Measurements from ENCODE around the gene KANK2. TPM values are rescaled to one million over a fixed set of nuclear protein-coding genes. Genes with fewer than 3 reads are reported as not detected.
"Not testable (repeated sequence)": the region's sequence is repeated elsewhere in the genome, so short reads cannot be mapped to it uniquely, and the experiment has no call there.

Gene KANK2
- polyA plus RNA-seq, 1 of the 3 experiments (the other 2 are of a cell fraction) = 92.4 TPM

GRCh38 chr19:11123114-11123513 lies 74.2 kb downstream of the KANK2 start:
- CTCF ChIA-PET = interaction anchor here (1.1 to 1.3 kb wide), 2 partner anchors 15 to 87 kb away, joined by 3 to 4 read pairs; no protein-coding TSS in a partner anchor

GRCh38 chr19:11121963-11122362 lies 75.4 kb downstream of the KANK2 start:
- DNase-seq; H3F3A ChIP-seq (replicated peaks; ENCODE audit: insufficient read depth); POLR2A ChIA-PET; H4K20me1 ChIP-seq (ENCODE audit: insufficient read depth); H3K4me1 ChIP-seq (ENCODE audit: control insufficient read depth in 1 of 2, insufficient read depth in 2 of 2, low read depth in 1 of 2, low read length in 1 of 2); H3K4me2 ChIP-seq; H3K9me2 ChIP-seq; H3K9me3 ChIP-seq; H3K27me3 ChIP-seq (ENCODE audit: insufficient read depth); H2AFZ ChIP-seq (ENCODE audit: low read depth); H3K9ac ChIP-seq; H3K79me2 ChIP-seq (ENCODE audit: insufficient read depth); H3K27ac ChIP-seq (ENCODE audit: low read depth in 2 of 2, low read length in 1 of 2); H3K4me3 ChIP-seq (ENCODE audit: low read depth in 2 of 2, low read length in 1 of 2): not testable (repeated sequence)
- peaks cover 14 to 39% of the 10 kb centered on the region in 2 experiments for H3K36me3 ChIP-seq (replicated peaks in 1 of 2; ENCODE audit: control insufficient read depth in 1 of 2, insufficient read depth in 2 of 2, low read length in 1 of 2)
- 92% methylated on average over 17 of the region's 17 CpGs for WGBS (ENCODE audit: low lambda C conversion rate)
- CTCF ChIA-PET = interaction anchor here (1.2 to 1.8 kb wide), 2 partner anchors 9 to 16 kb away, joined by 3 to 9 read pairs; no protein-coding TSS in a partner anchor

More at GRCh38 chr19:11123114-11123513, 74.2 kb downstream of the KANK2 start:
- Histone ChIP-seq H3K36me3 (replicated peaks in 1 of 2; ENCODE audit: control insufficient read depth in 1 of 2, insufficient read depth in 2 of 2, low read length in 1 of 2) (peaks cover 14 to 39% of the 10 kb centered on the region in 2 experiments), H3F3A (replicated peaks; ENCODE audit: insufficient read depth) (peaks cover 8% of the 10 kb centered on the region), H3K9me3 (no peaks in the 10 kb centered on the region), H3K4me1 (ENCODE audit: control insufficient read depth in 1 of 2, insufficient read depth in 2 of 2, low read depth in 1 of 2, low read length in 1 of 2) (no peaks in the 10 kb centered on the region), H3K79me2 (ENCODE audit: insufficient read depth) (no peaks in the 10 kb centered on the region), H3K27me3 (ENCODE audit: insufficient read depth) (no peaks in the 10 kb centered on the region), H3K4me3 (ENCODE audit: low read depth in 2 of 2, low read length in 1 of 2) (no peak overlapping the region), H3K4me2 (no peak overlapping the region), H3K9me2 (no peaks in the 10 kb centered on the region), H3K9ac (no peak overlapping the region), H2AFZ (ENCODE audit: low read depth) (no peak overlapping the region), H4K20me1 (ENCODE audit: insufficient read depth) (no peaks in the 10 kb centered on the region), H3K27ac (ENCODE audit: low read depth in 2 of 2, low read length in 1 of 2) (no peak overlapping the region)
- POLR2A ChIA-PET = interaction anchor here (0.6 kb wide), 1 partner anchor 76 kb away, joined by 3 read pairs; no protein-coding TSS in a partner anchor
- WGBS (ENCODE audit: low lambda C conversion rate) = 83% methylated on average over 12 of the region's 13 CpGs
- TF ChIP-seq MAX (IDR thresholded peaks at IDR 0.05; ENCODE audit: low read depth) (no peak), RFX5 (IDR thresholded peaks at IDR 0.05; ENCODE audit: low read length) (no peak), RAD21 (IDR thresholded peaks at IDR 0.05; ENCODE audit: low read length) (no peak), SMC3 (IDR thresholded peaks at IDR 0.05; ENCODE audit: low read depth, low read length) (no peak), RXRA (IDR thresholded peaks at IDR 0.05; ENCODE audit: borderline replicate concordance, low read depth) (no peak), TCF12 (IDR thresholded peaks at IDR 0.05) (no peak), FOSL2 (IDR thresholded peaks at IDR 0.05; ENCODE audit: borderline replicate concordance, low read depth) (no peak), CHD2 (IDR thresholded peaks at IDR 0.05; ENCODE audit: low read length, partially characterized antibody) (no peak), ZBTB33 (IDR thresholded peaks at IDR 0.05; ENCODE audit: borderline replicate concordance, low read depth) (no peak), JUND (IDR thresholded peaks at IDR 0.05) (no peak), NRF1 (IDR thresholded peaks at IDR 0.05; ENCODE audit: low read depth, low read length) (no peak), POLR2AphosphoS5 (IDR thresholded peaks at IDR 0.05; ENCODE audit: low read depth, low read length) (no peak), CTCF (IDR thresholded peaks at IDR 0.05) (no peak), MEF2A (IDR thresholded peaks at IDR 0.05; ENCODE audit: borderline replicate concordance, low read depth) (no peak), FOXJ3 (CRISPR knock-in tag; IDR thresholded peaks at IDR 0.05) (no peak)
- DNase-seq = no peak

All from SK-N-SH (cell line).